Trophoblast cell (in vitro differentiated cells and primary cell): ENCODE measurements around the gene SUSD3.

Experiments used
- DNase-seq, 2 donors: peaks; one replicate each; pipeline ENCODE4 v3.0.0-alpha.2; 2016
- H2AFZ ChIP-seq: 2 replicates; pipeline ENCODE4 v1.6.1; 2013; ENCODE audit warnings: low read length, moderate library complexity, mild to moderate bottlenecking; ENCODE audit not compliant: insufficient read depth, poor library complexity
- H2AK5ac ChIP-seq: 2 replicates; pipeline ENCODE4 v1.6.1; 2013; ENCODE audit warnings: mild to moderate bottlenecking, low read length
- H2BK120ac ChIP-seq: 2 replicates; pipeline ENCODE4 v1.6.1; 2013; ENCODE audit warnings: low read length, mild to moderate bottlenecking, moderate library complexity; ENCODE audit not compliant: insufficient read depth, poor library complexity
- H2BK12ac ChIP-seq: 2 replicates; pipeline ENCODE4 v1.6.1; 2013; ENCODE audit warnings: mild to moderate bottlenecking, low read length, moderate library complexity
- H2BK5ac ChIP-seq: 2 replicates; pipeline ENCODE4 v1.6.1; 2013; ENCODE audit warnings: low read length, low read depth, moderate library complexity, mild to moderate bottlenecking; ENCODE audit not compliant: poor library complexity
- H3K14ac ChIP-seq: 2 replicates; pipeline ENCODE4 v1.6.1; 2013; ENCODE audit warnings: mild to moderate bottlenecking, low read length
- H3K18ac ChIP-seq: 2 replicates; pipeline ENCODE4 v1.6.1; 2013; ENCODE audit warnings: mild to moderate bottlenecking, low read length
- H3K23ac ChIP-seq: 2 replicates; pipeline ENCODE4 v1.6.1; 2013; ENCODE audit warnings: low read length
- H3K27ac ChIP-seq: 2 replicates; pipeline ENCODE4 v1.5.1; 2013; ENCODE audit warnings: low read depth, mild to moderate bottlenecking, inconsistent platforms, low read length, moderate library complexity
- H3K27me3 ChIP-seq: 2 replicates; pipeline ENCODE4 v1.6.1; 2013; ENCODE audit warnings: inconsistent platforms, mild to moderate bottlenecking, low read length, moderate library complexity; ENCODE audit not compliant: insufficient read depth
- H3K36me3 ChIP-seq, 2 experiments: 1 replicate in 1 of 2; 2 replicates in 1 of 2; pipeline ENCODE4 v1.6.1; 2013; ENCODE audit warnings: low read length in 2 of 2, mild to moderate bottlenecking in 2 of 2, moderate library complexity in 1 of 2; ENCODE audit not compliant: insufficient read depth in 2 of 2, control insufficient read depth in 1 of 2
- H3K4ac ChIP-seq: 2 replicates; pipeline ENCODE4 v1.6.1; 2013; ENCODE audit warnings: low read depth, mild to moderate bottlenecking, low read length, moderate library complexity
- H3K4me1 ChIP-seq, 2 experiments: 1 replicate in 1 of 2; 2 replicates in 1 of 2; pipeline ENCODE4 v1.6.1; 2013; ENCODE audit warnings: low read length in 2 of 2, mild to moderate bottlenecking in 2 of 2, moderate library complexity in 1 of 2; ENCODE audit not compliant: insufficient read depth in 2 of 2, control insufficient read depth in 1 of 2
- H3K4me2 ChIP-seq: 2 replicates; pipeline ENCODE4 v1.6.1; 2013; ENCODE audit warnings: inconsistent platforms, mild to moderate bottlenecking, low read length, moderate library complexity
- H3K4me3 ChIP-seq: 2 replicates; pipeline ENCODE4 v1.5.1; 2013; ENCODE audit warnings: mild to moderate bottlenecking, low read depth, low read length, inconsistent platforms
- H3K79me1 ChIP-seq: one replicate; pipeline ENCODE4 v1.6.1; 2013; ENCODE audit warnings: low read length
- H3K79me2 ChIP-seq: 2 replicates; pipeline ENCODE4 v1.6.1; 2013; ENCODE audit warnings: low read length, mild to moderate bottlenecking; ENCODE audit not compliant: control insufficient read depth, insufficient read depth, poor library complexity
- H3K9ac ChIP-seq: 2 replicates; pipeline ENCODE4 v1.6.1; 2013; ENCODE audit warnings: mild to moderate bottlenecking, low read length
- H3K9me3 ChIP-seq: 2 replicates; pipeline ENCODE4 v1.6.1; 2013; ENCODE audit warnings: low read depth, mild to moderate bottlenecking, control low read depth, inconsistent platforms, low read length; ENCODE audit not compliant: insufficient read depth
- H4K12ac ChIP-seq: 2 replicates; pipeline ENCODE4 v1.6.1; 2013; ENCODE audit warnings: low read depth, mild to moderate bottlenecking, low read length, moderate library complexity
- H4K8ac ChIP-seq: 2 replicates; pipeline ENCODE4 v1.6.1; 2013; ENCODE audit warnings: low read depth, mild to moderate bottlenecking, low read length, moderate library complexity
- H4K91ac ChIP-seq: one replicate; pipeline ENCODE4 v1.6.1; 2013; ENCODE audit warnings: low read depth, mild to moderate bottlenecking, low read length, moderate library complexity
- WGBS: extraction: QIAGEN DNeasy Blood & Tissue Kit; methylation state at CpG from one replicate; pipeline ENCODE4 v1.1.7; 2013; ENCODE audit warnings: missing lambda C conversion rate; ENCODE audit not compliant: insufficient read length, insufficient coverage; ENCODE audit errors: extremely low coverage; 5-methylcytosine and 5-hydroxymethylcytosine counted together

SUSD3 gene

GRCh38 chr9:93083592-93084470 is 25.3 kb downstream of the SUSD3 start:
- Histone ChIP-seq H3K4me3 (no peak overlapping the region), H2AFZ (no peak overlapping the region), H3K79me1 (no peaks in the 10 kb centered on the region), H3K27me3 (no peaks in the 10 kb centered on the region), H3K36me3 (no peaks in the 10 kb centered on the region), H4K8ac (no peak overlapping the region), H3K4ac (no peak overlapping the region), H4K12ac (no peak overlapping the region), H3K79me2 (no peaks in the 10 kb centered on the region), H2AK5ac (no peak overlapping the region), H3K9ac (no peak overlapping the region), H3K18ac (no peak overlapping the region), H3K9me3 (peaks cover 2% of the 10 kb centered on the region), H2BK12ac (no peak overlapping the region), H3K4me2 (no peak overlapping the region), H4K91ac (no peak overlapping the region), H3K23ac (no peak overlapping the region), H3K27ac (no peak overlapping the region), H3K4me1 (peaks cover 2 to 3% of the 10 kb centered on the region in 2 experiments), H2BK5ac (no peak overlapping the region), H3K14ac (no peak overlapping the region), H2BK120ac (no peak overlapping the region)
- no CpG with 5 or more reads among the region's 8 CpGs for WGBS
- DNase-seq = no peak

DNA sequence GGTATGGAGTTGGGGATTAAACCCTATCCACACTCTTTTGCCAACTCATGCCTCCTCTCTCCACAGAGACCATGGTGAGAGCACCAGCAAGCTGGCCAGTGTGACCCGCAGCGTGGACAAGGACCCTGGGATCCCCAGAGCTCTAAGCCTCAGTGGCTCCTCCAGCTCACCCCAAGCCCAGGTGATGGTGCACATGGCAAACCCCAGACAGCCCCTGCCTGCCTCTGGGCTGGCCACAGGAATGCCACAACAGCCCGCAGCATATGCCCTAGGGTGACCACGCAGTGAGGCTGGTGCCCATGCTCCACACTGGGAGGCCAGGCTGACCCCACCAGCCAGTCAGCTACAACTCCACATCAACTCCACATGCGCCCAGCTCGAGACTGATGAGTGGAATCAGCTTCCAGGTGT is 26.0 kb downstream of the SUSD3 start:
- H4K12ac ChIP-seq = no peak overlapping the region
- no CpG with 5 or more reads among the region's 6 CpGs for WGBS
- no peak overlapping the region for H3K23ac ChIP-seq
- no peak overlapping the region for H2AK5ac ChIP-seq
- no peak overlapping the region for H3K4me3 ChIP-seq
- DNase-seq = no peak
- H4K8ac ChIP-seq = no peak overlapping the region
- no peak overlapping the region for H2BK120ac ChIP-seq
- H3K14ac ChIP-seq = no peak overlapping the region
- H4K91ac ChIP-seq = no peak overlapping the region
- H3K9ac ChIP-seq = no peak overlapping the region
- no peak overlapping the region for H3K18ac ChIP-seq
- H3K4ac ChIP-seq = no peak overlapping the region
- no peak overlapping the region for H3K27ac ChIP-seq
- no peaks in the 10 kb centered on the region for H3K79me1 ChIP-seq
- H2BK12ac ChIP-seq = no peak overlapping the region
- no peaks in the 10 kb centered on the region for H3K79me2 ChIP-seq
- H3K27me3 ChIP-seq = no peaks in the 10 kb centered on the region
- H3K9me3 ChIP-seq = peaks cover 2% of the 10 kb centered on the region
- H3K4me1 ChIP-seq = peaks cover 2 to 3% of the 10 kb centered on the region in 2 experiments
- H2BK5ac ChIP-seq = no peak overlapping the region
- no peak overlapping the region for H3K4me2 ChIP-seq
- H3K36me3 ChIP-seq = no peaks in the 10 kb centered on the region
- H2AFZ ChIP-seq = no peak overlapping the region

- H2BK12ac ChIP-seq = no peak overlapping the region
- H3K14ac ChIP-seq = no peak overlapping the region
- no peak overlapping the region for H3K4me3 ChIP-seq
- no peaks in the 10 kb centered on the region for H3K27me3 ChIP-seq
- no peak overlapping the region for H3K4me2 ChIP-seq
- peaks cover 2 to 3% of the 10 kb centered on the region in 2 experiments for H3K4me1 ChIP-seq
- no peak overlapping the region for H3K9ac ChIP-seq
- H4K8ac ChIP-seq = no peak overlapping the region
- H3K9me3 ChIP-seq = peaks cover 2% of the 10 kb centered on the region
- no peak for DNase-seq
- H3K4ac ChIP-seq = no peak overlapping the region
- H2AK5ac ChIP-seq = no peak overlapping the region
- no peaks in the 10 kb centered on the region for H3K79me1 ChIP-seq
- H3K18ac ChIP-seq = no peak overlapping the region
- no peaks in the 10 kb centered on the region for H3K36me3 ChIP-seq
- no peak overlapping the region for H2BK5ac ChIP-seq
- H3K79me2 ChIP-seq = no peaks in the 10 kb centered on the region
- WGBS = no CpG with 5 or more reads among the region's 4 CpGs
- no peak overlapping the region for H4K12ac ChIP-seq
- no peak overlapping the region for H3K27ac ChIP-seq
- H2BK120ac ChIP-seq = no peak overlapping the region
- H3K23ac ChIP-seq = no peak overlapping the region
- no peak overlapping the region for H4K91ac ChIP-seq
- no peak overlapping the region for H2AFZ ChIP-seq
Observed at GRCh38 chr9:93085676-93086075, 27.2 kb downstream of the SUSD3 start.

DNA sequence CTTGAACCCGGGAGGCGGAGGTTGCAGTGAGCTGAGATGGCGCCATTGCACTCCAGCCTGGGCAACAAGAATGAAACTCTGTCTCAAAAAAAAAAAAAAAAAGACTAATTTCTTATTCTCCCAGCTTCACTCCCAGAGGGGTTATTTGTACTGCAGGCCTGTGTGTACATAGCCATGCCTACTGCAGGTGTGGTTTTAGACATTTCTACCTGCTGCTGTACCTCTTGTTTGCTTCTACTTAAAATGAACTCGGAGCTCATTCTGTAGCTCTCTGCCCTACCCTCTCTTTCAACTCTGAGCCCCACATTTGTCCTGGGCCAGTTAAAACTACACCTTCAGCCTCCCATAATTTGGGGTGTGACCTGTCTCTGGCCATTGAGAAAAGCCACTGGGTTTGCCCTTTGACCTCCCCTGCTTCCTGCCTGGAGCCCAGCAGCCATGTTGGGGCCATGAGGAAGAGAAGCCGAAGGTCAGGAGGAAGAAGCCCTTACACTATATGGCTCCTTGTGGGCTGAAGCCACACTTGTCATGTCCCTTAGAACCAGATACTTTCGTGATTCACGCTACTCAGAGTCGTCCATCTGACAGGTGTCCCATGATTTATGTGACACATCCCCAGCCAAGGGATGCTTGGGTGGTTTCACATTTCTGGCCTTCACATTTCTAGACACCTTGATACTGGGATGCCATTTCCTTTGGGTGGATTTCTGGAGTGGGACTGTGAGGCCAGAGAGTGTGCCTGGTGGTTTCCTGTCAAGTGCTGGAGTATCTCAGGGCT is 28.1 kb downstream of the SUSD3 start:
- WGBS = no CpG with 5 or more reads among the region's 8 CpGs
- H3K18ac ChIP-seq = no peak overlapping the region
- H2BK5ac ChIP-seq = no peak overlapping the region
- H3K79me2 ChIP-seq = no peaks in the 10 kb centered on the region
- no peak overlapping the region for H3K27ac ChIP-seq
- no peak overlapping the region for H2AFZ ChIP-seq
- no peaks in the 10 kb centered on the region for H3K36me3 ChIP-seq
- H3K4me2 ChIP-seq = no peak overlapping the region
- H3K4me3 ChIP-seq = no peak overlapping the region
- H3K79me1 ChIP-seq = no peaks in the 10 kb centered on the region
- H3K9me3 ChIP-seq = peaks cover 2% of the 10 kb centered on the region
- no peak overlapping the region for H2BK120ac ChIP-seq
- H3K4ac ChIP-seq = no peak overlapping the region
- H4K91ac ChIP-seq = no peak overlapping the region
- peaks cover 2 to 3% of the 10 kb centered on the region in 2 experiments for H3K4me1 ChIP-seq
- H3K9ac ChIP-seq = no peak overlapping the region
- H3K14ac ChIP-seq = no peak overlapping the region
- H2BK12ac ChIP-seq = no peak overlapping the region
- no peak overlapping the region for H4K12ac ChIP-seq
- no peaks in the 10 kb centered on the region for H3K27me3 ChIP-seq
- no peak for DNase-seq
- H4K8ac ChIP-seq = no peak overlapping the region
- H3K23ac ChIP-seq = no peak overlapping the region
- no peak overlapping the region for H2AK5ac ChIP-seq
